H1 (cell line): ENCODE measurements around the gene RARB. TPM values are rescaled to one million over a fixed set of nuclear protein-coding genes. Genes with fewer than 3 reads are reported as not detected.

Source experiments
- BRCA1 ChIP-seq: IDR thresholded peaks from 2 replicates; pipeline ENCODE4 v1.6.1; 2012; ENCODE audit warnings: low read depth, low read length, improper control_type of control experiment
- CHD7 ChIP-seq: fragments of 300-600 bp; sonication (generic); IDR thresholded peaks from 2 replicates; pipeline ENCODE4 v1.7.1; 2012; ENCODE audit warnings: low read length, moderate library complexity, mild to moderate bottlenecking, inconsistent platforms; ENCODE audit not compliant: insufficient replicate concordance
- MAFK ChIP-seq: IDR thresholded peaks from 2 replicates; pipeline ENCODE4 v1.6.1; 2012; ENCODE audit warnings: low read depth, mild to moderate bottlenecking, improper control_type of control experiment, low read length
- NRF1 ChIP-seq: IDR thresholded peaks from 2 replicates; pipeline ENCODE4 v1.6.1; 2011; ENCODE audit warnings: mild to moderate bottlenecking, low read depth, low read length, improper control_type of control experiment
- POLR2AphosphoS5 ChIP-seq: IDR thresholded peaks from 2 replicates; pipeline ENCODE4 v1.6.1; 2011; ENCODE audit warnings: low read depth, low read length
- SAP30 ChIP-seq: fragments of 300-600 bp; sonication (generic); IDR thresholded peaks from 2 replicates; pipeline ENCODE4 v1.7.1; 2012; ENCODE audit warnings: low read length, moderate library complexity, mild to moderate bottlenecking, inconsistent platforms; ENCODE audit not compliant: insufficient read depth, insufficient replicate concordance
- polyA plus RNA-seq, 7 experiments: library from polyadenylated mRNA; depleted of rRNA in 3 of 7; stranded (reverse) in 5 of 7; unstranded in 2 of 7; fragments of >200 nt in 5 of 7; fragments of 200-250 nt in 2 of 7; gene quantifications; 1 replicate in 5 of 7; 2 replicates in 1 of 7; 4 replicates in 1 of 7; pipeline versions ENCODE4 v1.2.1 to v1.2.3, GENCODE V29; 2011 to 2013; ENCODE audit warnings: missing spikeins in 2 of 7, mixed read lengths in 2 of 7
- total RNA-seq: library from RNA; stranded (reverse); fragmentation: NEBNext Ultra II Directional; extraction: Animal tissue kit (Norgen Biotek cat#: 25700); gene quantifications from 2 replicates; pipeline ENCODE4 v1.2.1, GENCODE V29; 2021

RARB gene
- total and polyA plus RNA-seq, 2 of the 8 experiments (the other 6 are each of a cell fraction or from before 2014, with no cell fraction given) = 0.15 to 0.22 TPM

GRCh38 chr3:25497096-25497495 lies 69.0 kb downstream of the RARB start (continued):
- TF ChIP-seq SAP30 (no peak), MAFK (no peak), BRCA1 (no peak), POLR2AphosphoS5 (no peak), CHD7 (no peak), NRF1 (no peak)
